Keratinocyte (primary cell): ENCODE data around the gene CHST15.

Experiments used
- EZH2 ChIP-seq: IDR thresholded peaks from one replicate; pipeline ENCODE4 v1.6.1; 2012; ENCODE audit warnings: inconsistent platforms, mild to moderate bottlenecking, low read length, moderate library complexity
- TF ChIP-seq, protein P1 (sequence below), 3 experiments: IDR thresholded peaks in 1 of 3; conservative IDR thresholded peaks in 1 of 3; optimal IDR thresholded peaks in 1 of 3; 2 replicates in 2 of 3; 3 replicates in 1 of 3; pipeline versions ENCODE3 to v1.5.1; 2011; ENCODE audit warnings: low read length in 3 of 3, mild to moderate bottlenecking in 3 of 3, moderate library complexity in 2 of 3, control low read depth in 1 of 3, inconsistent platforms in 1 of 3; ENCODE audit not compliant: insufficient read depth in 2 of 3; ENCODE audit errors: extremely low read depth in 1 of 3

DNA sequence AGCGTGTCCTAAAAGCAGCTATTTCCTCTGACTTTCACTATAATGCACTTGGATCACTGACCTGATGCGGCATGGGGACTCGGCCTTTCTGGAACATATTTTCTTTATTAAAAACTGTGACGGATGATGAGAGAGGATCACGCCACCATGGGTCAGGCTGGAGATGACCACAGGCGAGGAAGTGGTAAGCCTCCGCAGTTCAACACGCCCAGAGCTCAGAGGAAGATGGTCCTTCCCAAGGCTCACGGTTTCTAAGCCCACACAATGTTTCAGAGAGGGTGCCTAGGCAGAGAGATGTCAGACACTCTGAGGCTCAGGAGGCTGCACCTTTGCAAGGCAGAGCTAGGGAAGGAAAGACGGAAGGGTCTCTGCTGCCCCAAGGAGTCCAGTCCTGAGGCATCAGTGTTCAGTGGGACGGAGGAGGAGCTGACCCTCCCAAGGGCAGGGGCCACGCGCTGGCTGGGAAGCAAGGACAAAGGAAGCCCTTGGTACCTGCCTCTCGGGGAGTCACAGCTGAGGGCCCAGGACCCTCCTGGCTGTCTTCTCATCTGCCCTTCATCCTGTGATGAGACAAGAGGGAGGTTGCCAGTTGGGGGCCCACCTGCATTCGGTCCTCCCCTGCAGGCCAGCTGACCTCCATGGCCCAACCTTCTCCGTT lies 9.5 kb downstream of the CHST15 start:
- TF ChIP-seq, protein P1, sequence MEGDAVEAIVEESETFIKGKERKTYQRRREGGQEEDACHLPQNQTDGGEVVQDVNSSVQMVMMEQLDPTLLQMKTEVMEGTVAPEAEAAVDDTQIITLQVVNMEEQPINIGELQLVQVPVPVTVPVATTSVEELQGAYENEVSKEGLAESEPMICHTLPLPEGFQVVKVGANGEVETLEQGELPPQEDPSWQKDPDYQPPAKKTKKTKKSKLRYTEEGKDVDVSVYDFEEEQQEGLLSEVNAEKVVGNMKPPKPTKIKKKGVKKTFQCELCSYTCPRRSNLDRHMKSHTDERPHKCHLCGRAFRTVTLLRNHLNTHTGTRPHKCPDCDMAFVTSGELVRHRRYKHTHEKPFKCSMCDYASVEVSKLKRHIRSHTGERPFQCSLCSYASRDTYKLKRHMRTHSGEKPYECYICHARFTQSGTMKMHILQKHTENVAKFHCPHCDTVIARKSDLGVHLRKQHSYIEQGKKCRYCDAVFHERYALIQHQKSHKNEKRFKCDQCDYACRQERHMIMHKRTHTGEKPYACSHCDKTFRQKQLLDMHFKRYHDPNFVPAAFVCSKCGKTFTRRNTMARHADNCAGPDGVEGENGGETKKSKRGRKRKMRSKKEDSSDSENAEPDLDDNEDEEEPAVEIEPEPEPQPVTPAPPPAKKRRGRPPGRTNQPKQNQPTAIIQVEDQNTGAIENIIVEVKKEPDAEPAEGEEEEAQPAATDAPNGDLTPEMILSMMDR (optimal IDR thresholded peaks at IDR 0.05 in 1 of 3, IDR thresholded peaks at IDR 0.05 in 1 of 3, conservative IDR thresholded peaks at IDR 0.05 in 1 of 3; ENCODE audit: extremely low read depth in 1 of 3, insufficient read depth in 2 of 3, low read length in 3 of 3), result no peak
- no peak for TF ChIP-seq EZH2
